SK-N-SH (cell line): ENCODE measurements around the gene PUS1. TPM values are rescaled to one million over a fixed set of nuclear protein-coding genes. Genes with fewer than 3 reads are reported as not detected.

ENCODE experiments used
- CTCF ChIA-PET: fragments of 300-600, 350-600 bp; formaldehyde crosslinking; extraction: SDS; loops from one replicate; lab custom pipeline; 2021; lab: Yijun Ruan, JAX
- POLR2A ChIA-PET: fragments of 350-600 bp; sonication (Branson Sonifier 250); formaldehyde crosslinking; extraction: SDS; loops from one replicate; lab custom pipeline; 2020; ENCODE audit warnings: antibody characterized with exemption, inconsistent platforms; lab: Yijun Ruan, JAX
- DNase-seq: peaks from one replicate; pipeline ENCODE4 v3.0.0; 2012
- H2AFZ ChIP-seq: fragments of 200-600 bp; sonication (generic); 2 replicates; pipeline ENCODE4 v1.8.1; 2016; ENCODE audit warnings: antibody characterized with exemption, mild to moderate bottlenecking, low read depth
- H3F3A ChIP-seq: fragments of 200-600 bp; sonication (generic); replicated peaks from 2 replicates; pipeline ENCODE3; 2016; ENCODE audit warnings: antibody characterized with exemption, mild to moderate bottlenecking; ENCODE audit not compliant: insufficient read depth
- H3K27ac ChIP-seq, 2 experiments: fragments of 200-500 bp in 1 of 2; fragments of 200-600 bp in 1 of 2; sonication (Bioruptor generic) in 1 of 2; sonication (generic), shearing (Covaris generic) in 1 of 2; 2 replicates each; pipeline versions ENCODE4 v1.5.1 to v1.6.1; 2014 to 2016; ENCODE audit warnings: low read depth in 2 of 2, inconsistent platforms in 1 of 2, low read length in 1 of 2, mild to moderate bottlenecking in 1 of 2, mixed read lengths in 1 of 2
- H3K27me3 ChIP-seq: fragments of 200-600 bp; sonication (generic), shearing (Covaris generic); 2 replicates; pipeline ENCODE4 v1.6.1; 2016; ENCODE audit warnings: mixed run types; ENCODE audit not compliant: insufficient read depth
- H3K36me3 ChIP-seq, 2 experiments: fragments of 200-500 bp in 1 of 2; fragments of 200-600 bp in 1 of 2; sonication (Bioruptor generic) in 1 of 2; sonication (generic) in 1 of 2; replicated peaks in 1 of 2; 2 replicates each; pipeline versions ENCODE3 to v1.5.1; 2014 to 2016; ENCODE audit warnings: low read length in 1 of 2, mild to moderate bottlenecking in 1 of 2; ENCODE audit not compliant: insufficient read depth in 2 of 2, control insufficient read depth in 1 of 2
- H3K4me1 ChIP-seq, 2 experiments: fragments of 200-500 bp in 1 of 2; fragments of 200-600 bp in 1 of 2; sonication (Bioruptor generic) in 1 of 2; sonication (generic), shearing (Covaris generic) in 1 of 2; 2 replicates each; pipeline versions ENCODE4 v1.5.1 to v1.6.1; 2014 to 2016; ENCODE audit warnings: low read depth in 1 of 2, low read length in 1 of 2, mixed run types in 1 of 2; ENCODE audit not compliant: insufficient read depth in 2 of 2, control insufficient read depth in 1 of 2
- H3K4me2 ChIP-seq: fragments of 200-600 bp; sonication (generic), shearing (Covaris generic); 2 replicates; pipeline ENCODE4 v1.6.1; 2017; ENCODE audit warnings: mixed run types
- H3K4me3 ChIP-seq, 2 experiments: fragments of 200-500 bp in 1 of 2; fragments of 200-600 bp in 1 of 2; sonication (Bioruptor generic) in 1 of 2; sonication (generic), shearing (Covaris generic) in 1 of 2; 2 replicates each; pipeline versions ENCODE4 v1.5.1 to v1.8.1; 2014 to 2016; ENCODE audit warnings: low read depth in 2 of 2, inconsistent platforms in 1 of 2, low read length in 1 of 2, mild to moderate bottlenecking in 1 of 2, mixed read lengths in 1 of 2, moderate library complexity in 1 of 2
- H3K79me2 ChIP-seq: fragments of 200-600 bp; sonication (generic); 2 replicates; pipeline ENCODE4 v1.8.1; 2017; ENCODE audit warnings: mild to moderate bottlenecking; ENCODE audit not compliant: insufficient read depth
- H3K9ac ChIP-seq: fragments of 200-600 bp; sonication (generic); 2 replicates; pipeline ENCODE4 v1.6.1; 2017; ENCODE audit warnings: mixed run types
- H3K9me2 ChIP-seq: fragments of 200-600 bp; sonication (generic); 2 replicates; pipeline ENCODE4 v1.6.1; 2017; ENCODE audit warnings: mixed run types
- H3K9me3 ChIP-seq: fragments of 200-600 bp; sonication (generic); 2 replicates; pipeline ENCODE4 v1.6.1; 2017; ENCODE audit warnings: mixed run types, mild to moderate bottlenecking, moderate library complexity
- H4K20me1 ChIP-seq: fragments of 200-600 bp; sonication (generic); 2 replicates; pipeline ENCODE4 v1.6.1; 2017; ENCODE audit warnings: mild to moderate bottlenecking, mixed run types; ENCODE audit not compliant: insufficient read depth
- ELF1 ChIP-seq: IDR thresholded peaks from 2 replicates; pipeline ENCODE4 v1.4.0; 2012
- EP300 ChIP-seq, 2 experiments: IDR thresholded peaks; 2 replicates each; pipeline versions ENCODE4 v1.4.0 to v1.6.1; 2012; ENCODE audit warnings: borderline replicate concordance in 1 of 2, low read depth in 1 of 2, low read length in 1 of 2
- EZH2phosphoT487 ChIP-seq: fragments of 200-600 bp; sonication (generic); IDR thresholded peaks from 2 replicates; pipeline ENCODE4 v1.6.1; 2017; ENCODE audit warnings: low read depth, mixed run types, mild to moderate bottlenecking, antibody characterized with exemption, moderate library complexity, borderline replicate concordance
- FOXM1 ChIP-seq: IDR thresholded peaks from 2 replicates; pipeline ENCODE4 v1.4.0; 2012; ENCODE audit warnings: low read depth, mild to moderate bottlenecking
- GABPA ChIP-seq: IDR thresholded peaks from 2 replicates; pipeline ENCODE4 v1.4.0; 2012; ENCODE audit warnings: low read depth, mild to moderate bottlenecking
- GATA2 ChIP-seq: sonication (generic); formaldehyde crosslinking; IDR thresholded peaks from 2 replicates; pipeline ENCODE4 v1.5.0; 2020; ENCODE audit warnings: mild to moderate bottlenecking, missing genetic modification reagents
- IRF3 ChIP-seq: fragments of 150-350 bp; IDR thresholded peaks from 2 replicates; pipeline ENCODE4 v1.6.1; 2016; ENCODE audit warnings: mild to moderate bottlenecking, low read depth, low read length
- MXI1 ChIP-seq: IDR thresholded peaks from 2 replicates; pipeline ENCODE4 v1.6.1; 2012; ENCODE audit warnings: mild to moderate bottlenecking, low read depth, low read length, improper control_type of control experiment
- NRF1 ChIP-seq: IDR thresholded peaks from 2 replicates; pipeline ENCODE4 v1.6.1; 2012; ENCODE audit warnings: low read depth, mild to moderate bottlenecking, low read length
- RAD21 ChIP-seq: IDR thresholded peaks from 2 replicates; pipeline ENCODE4 v1.6.1; 2012; ENCODE audit warnings: mild to moderate bottlenecking, low read length
- RCOR1 ChIP-seq: fragments of 150-350 bp; IDR thresholded peaks from 2 replicates; pipeline ENCODE4 v1.6.1; 2017; ENCODE audit warnings: antibody characterized with exemption, low read length
- RXRA ChIP-seq: IDR thresholded peaks from 2 replicates; pipeline ENCODE4 v1.4.0; 2012; ENCODE audit warnings: low read depth, mild to moderate bottlenecking, borderline replicate concordance
- SIN3A ChIP-seq: IDR thresholded peaks from 2 replicates; pipeline ENCODE4 v1.6.1; 2012; ENCODE audit warnings: low read depth, mild to moderate bottlenecking, low read length, moderate library complexity, borderline replicate concordance
- TAF1 ChIP-seq: IDR thresholded peaks from 2 replicates; pipeline ENCODE4 v1.6.1; 2012; ENCODE audit warnings: low read depth, mild to moderate bottlenecking, low read length, moderate library complexity, borderline replicate concordance
- TCF12 ChIP-seq: IDR thresholded peaks from 2 replicates; pipeline ENCODE4 v1.4.0; 2012
- TEAD4 ChIP-seq: IDR thresholded peaks from 2 replicates; pipeline ENCODE4 v1.4.0; 2012; ENCODE audit warnings: mild to moderate bottlenecking, borderline replicate concordance; ENCODE audit not compliant: insufficient read depth
- USF1 ChIP-seq: IDR thresholded peaks from 2 replicates; pipeline ENCODE4 v1.4.0; 2012; ENCODE audit warnings: low read depth, borderline replicate concordance
- USF2 ChIP-seq: fragments of 150-350 bp; IDR thresholded peaks from 2 replicates; pipeline ENCODE4 v1.6.1; 2017; ENCODE audit warnings: antibody characterized with exemption, low read length, low read depth, borderline replicate concordance
- YY1 ChIP-seq: IDR thresholded peaks from 2 replicates; pipeline ENCODE4 v1.4.0; 2012; ENCODE audit warnings: low read depth, mild to moderate bottlenecking
- ZBTB33 ChIP-seq: IDR thresholded peaks from 2 replicates; pipeline ENCODE4 v1.4.0; 2012; ENCODE audit warnings: low read depth, borderline replicate concordance
- WGBS: methylation state at CpG from one replicate; pipeline ENCODE4 v1.1.6; 2017; ENCODE audit warnings: low lambda C conversion rate; 5-methylcytosine and 5-hydroxymethylcytosine counted together
- polyA plus RNA-seq, 3 experiments: library from polyadenylated mRNA; depleted of rRNA; stranded (reverse); fragments of >200 nt; gene quantifications; 2 replicates each; pipeline ENCODE4 v1.2.3, GENCODE V29; 2012

The PUS1 gene
- polyA plus RNA-seq, 1 of the 3 experiments (the other 2 are of a cell fraction): 53.1 TPM

GRCh38 chr12:131915000-131915689 lies 13.9 kb upstream of the PUS1 start:
- H3K9me3 ChIP-seq: no peaks in the 10 kb centered on the region
- ChIA-PET CTCF (interaction anchor here (1.0 to 3.2 kb wide), 2 partner anchors 8 to 78 kb away, joined by 3 to 11 read pairs; no protein-coding TSS in a partner anchor), POLR2A (no interaction called here)
- no peak overlapping the region; a peak in 1 of 4 replicates for H3K27ac ChIP-seq
- 94% methylated on average over 8 of the region's 20 CpGs for WGBS
- peaks cover 4 to 55% of the 10 kb centered on the region in 2 experiments for H3K36me3 ChIP-seq
- no peak overlapping the region for H3K9ac ChIP-seq
- 0 out of 2 replicates have a peak, but pooled peaks cover 4% of the 10 kb centered on the region for H3K79me2 ChIP-seq
- H3K27me3 ChIP-seq: no peaks in the 10 kb centered on the region
- H3K4me3 ChIP-seq: no peak overlapping the region
- no peaks in the 10 kb centered on the region for H3K9me2 ChIP-seq
- no peak overlapping the region for H3K4me2 ChIP-seq
- peaks cover 9 to 27% of the 10 kb centered on the region in 2 experiments; a peak in 2 of 4 replicates for H3K4me1 ChIP-seq
- TF ChIP-seq RAD21: no peak
- TF ChIP-seq USF2: no peak
- TF ChIP-seq SIN3A: no peak
- TF ChIP-seq TEAD4: no peak
- no peak for TF ChIP-seq NRF1
- no peak for TF ChIP-seq EP300 (IDR thresholded peaks at IDR 0.05; ENCODE audit: borderline replicate concordance in 1 of 2, low read depth in 1 of 2, low read length in 1 of 2)
- TF ChIP-seq RCOR1: no peak
- no peak for TF ChIP-seq EZH2phosphoT487
- TF ChIP-seq YY1: no peak
- TF ChIP-seq, all 33 proteins: peak for 0
- DNase-seq: no peak
- no peaks in the 10 kb centered on the region for H3F3A ChIP-seq
- no peak overlapping the region for H2AFZ ChIP-seq
- H4K20me1 ChIP-seq: no peaks in the 10 kb centered on the region

- H3K9me3 ChIP-seq: no peaks in the 10 kb centered on the region
- H3K9ac ChIP-seq: no peak overlapping the region
- H3K9me2 ChIP-seq: no peaks in the 10 kb centered on the region
- no peak for DNase-seq
- H3F3A ChIP-seq: no peaks in the 10 kb centered on the region
- no peaks in the 10 kb centered on the region for H4K20me1 ChIP-seq
- peaks cover 9 to 27% of the 10 kb centered on the region in 2 experiments; a peak in 2 of 4 replicates for H3K4me1 ChIP-seq
- H3K36me3 ChIP-seq: peaks cover 4 to 54% of the 10 kb centered on the region in 2 experiments
- H3K27me3 ChIP-seq: no peaks in the 10 kb centered on the region
- H2AFZ ChIP-seq: no peak overlapping the region
- POLR2A ChIA-PET: no interaction called here
- H3K4me2 ChIP-seq: no peak overlapping the region
- CTCF ChIA-PET: interaction anchor here (1.0 to 3.2 kb wide), 2 partner anchors 9 to 79 kb away, joined by 3 to 11 read pairs; no protein-coding TSS in a partner anchor
- no peak overlapping the region for H3K27ac ChIP-seq
- H3K4me3 ChIP-seq: no peak overlapping the region
- H3K79me2 ChIP-seq: 0 out of 2 replicates have a peak, but pooled peaks cover 4% of the 10 kb centered on the region
- no CpG with 5 or more reads among the region's 21 CpGs for WGBS
- TF ChIP-seq TAF1 (no peak), RXRA (no peak), RCOR1 (no peak), USF1 (no peak), IRF3 (no peak), TCF12 (no peak), GABPA (no peak), USF2 (no peak), MXI1 (no peak), ELF1 (no peak), NRF1 (no peak), GATA2 (CRISPR knock-in tag) (no peak), ZBTB33 (no peak), FOXM1 (no peak), EZH2phosphoT487 (no peak)
Observed at GRCh38 chr12:131915823-131916222, 13.3 kb upstream of the PUS1 start.
